ENCODE results near the gene KDM5A.
"Not testable (repeated sequence)": the region's sequence is repeated elsewhere in the genome, so short reads cannot be mapped to it uniquely, and the experiment has no call there.

The KDM5A gene

DNA sequence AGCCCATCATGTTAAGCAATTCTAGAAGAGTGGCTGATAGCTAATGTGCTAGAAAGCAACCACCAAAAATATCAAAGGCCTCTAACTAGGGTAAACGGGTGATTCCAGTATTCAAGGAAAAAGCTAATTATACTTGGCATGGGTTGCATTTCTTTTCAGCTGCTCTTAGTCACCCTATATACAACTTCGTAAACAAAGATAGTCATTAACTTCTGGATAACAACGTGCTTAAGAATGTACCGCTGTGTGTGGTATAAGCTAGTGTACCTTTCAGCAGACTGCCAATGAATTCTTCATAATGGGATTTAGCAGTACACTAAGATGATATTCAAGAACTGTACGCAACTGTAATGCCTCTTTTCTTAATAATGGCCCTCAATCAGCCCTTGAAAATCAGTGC, 84.3 kb downstream of the KDM5A start:
- no peaks in the 10 kb centered on the region for H3K27me3 ChIP-seq (ENCODE audit: control insufficient read depth, insufficient read depth, low read length)
- TF ChIP-seq, protein P1, sequence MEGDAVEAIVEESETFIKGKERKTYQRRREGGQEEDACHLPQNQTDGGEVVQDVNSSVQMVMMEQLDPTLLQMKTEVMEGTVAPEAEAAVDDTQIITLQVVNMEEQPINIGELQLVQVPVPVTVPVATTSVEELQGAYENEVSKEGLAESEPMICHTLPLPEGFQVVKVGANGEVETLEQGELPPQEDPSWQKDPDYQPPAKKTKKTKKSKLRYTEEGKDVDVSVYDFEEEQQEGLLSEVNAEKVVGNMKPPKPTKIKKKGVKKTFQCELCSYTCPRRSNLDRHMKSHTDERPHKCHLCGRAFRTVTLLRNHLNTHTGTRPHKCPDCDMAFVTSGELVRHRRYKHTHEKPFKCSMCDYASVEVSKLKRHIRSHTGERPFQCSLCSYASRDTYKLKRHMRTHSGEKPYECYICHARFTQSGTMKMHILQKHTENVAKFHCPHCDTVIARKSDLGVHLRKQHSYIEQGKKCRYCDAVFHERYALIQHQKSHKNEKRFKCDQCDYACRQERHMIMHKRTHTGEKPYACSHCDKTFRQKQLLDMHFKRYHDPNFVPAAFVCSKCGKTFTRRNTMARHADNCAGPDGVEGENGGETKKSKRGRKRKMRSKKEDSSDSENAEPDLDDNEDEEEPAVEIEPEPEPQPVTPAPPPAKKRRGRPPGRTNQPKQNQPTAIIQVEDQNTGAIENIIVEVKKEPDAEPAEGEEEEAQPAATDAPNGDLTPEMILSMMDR (IDR thresholded peaks at IDR 0.05), result no peak
- H3K36me3 ChIP-seq (ENCODE audit: control insufficient read depth, insufficient read depth, low read length), result no peaks in the 10 kb centered on the region
- H3K4me2 ChIP-seq (ENCODE audit: low read length), result no peak overlapping the region
- no peak overlapping the region for H3K27ac ChIP-seq
- H3K9me3 ChIP-seq (ENCODE audit: control insufficient read depth, low read length), result no peaks in the 10 kb centered on the region
- no peak overlapping the region for H3K9ac ChIP-seq
- peaks cover 28% of the 10 kb centered on the region for H3K79me2 ChIP-seq
- H3K4me3 ChIP-seq (ENCODE audit: low read depth, low read length), result no peak overlapping the region
- H3K4me1 ChIP-seq, result no peaks in the 10 kb centered on the region
- no peak overlapping the region for H2AFZ ChIP-seq

DNA sequence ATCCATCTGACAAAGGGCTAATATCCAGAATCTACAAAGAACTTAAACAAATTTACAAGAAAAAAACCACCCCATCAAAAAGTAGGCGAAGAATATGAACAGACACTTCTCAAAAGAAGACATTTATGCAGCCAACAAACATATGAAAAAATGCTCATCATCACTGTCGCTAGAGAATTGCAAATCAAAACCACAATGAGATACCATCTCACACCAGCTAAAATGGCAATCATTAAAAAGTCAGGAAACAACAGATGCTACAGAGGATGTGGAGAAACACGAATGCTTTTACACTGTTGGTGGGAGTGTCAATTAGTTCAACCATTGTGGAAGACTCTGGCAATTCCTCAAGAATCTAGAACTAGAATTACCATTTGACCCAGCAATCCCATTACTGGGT, 86.4 kb downstream of the KDM5A start:
- H2AFZ ChIP-seq; H3K27ac ChIP-seq; H3K9ac ChIP-seq; H3K4me2 ChIP-seq (ENCODE audit: low read length); H3K27me3 ChIP-seq (ENCODE audit: control insufficient read depth, insufficient read depth, low read length); H3K4me3 ChIP-seq (ENCODE audit: low read depth, low read length); H3K4me1 ChIP-seq; H3K9me3 ChIP-seq (ENCODE audit: control insufficient read depth, low read length); H3K36me3 ChIP-seq (ENCODE audit: control insufficient read depth, insufficient read depth, low read length): not testable (repeated sequence)
- H3K79me2 ChIP-seq, result peaks cover 35% of the 10 kb centered on the region

DNA sequence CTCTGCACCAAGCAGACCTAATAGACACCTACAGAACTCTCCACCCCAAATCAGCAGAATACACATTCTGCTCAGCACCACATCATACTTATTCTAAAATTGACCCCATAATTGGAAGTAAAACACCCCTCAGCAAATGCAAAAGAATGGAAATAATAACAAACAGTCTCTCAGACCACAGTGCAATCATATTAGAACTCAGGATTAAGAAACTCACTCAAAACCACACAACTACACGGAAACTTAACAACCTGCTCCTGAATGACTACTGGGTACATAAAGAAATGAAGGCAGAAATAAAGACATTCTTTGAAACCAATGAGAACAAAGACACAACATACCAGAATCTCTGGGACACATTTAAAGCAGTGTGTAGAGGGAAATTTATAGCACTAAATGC, 89.0 kb downstream of the KDM5A start:
- H3K4me2 ChIP-seq (ENCODE audit: low read length); H3K27me3 ChIP-seq (ENCODE audit: control insufficient read depth, insufficient read depth, low read length); H3K9ac ChIP-seq; H3K27ac ChIP-seq; H3K36me3 ChIP-seq (ENCODE audit: control insufficient read depth, insufficient read depth, low read length); H2AFZ ChIP-seq; H3K4me1 ChIP-seq; H3K4me3 ChIP-seq (ENCODE audit: low read depth, low read length); H3K9me3 ChIP-seq (ENCODE audit: control insufficient read depth, low read length): not testable (repeated sequence)
- peaks cover 35% of the 10 kb centered on the region for H3K79me2 ChIP-seq

DNA sequence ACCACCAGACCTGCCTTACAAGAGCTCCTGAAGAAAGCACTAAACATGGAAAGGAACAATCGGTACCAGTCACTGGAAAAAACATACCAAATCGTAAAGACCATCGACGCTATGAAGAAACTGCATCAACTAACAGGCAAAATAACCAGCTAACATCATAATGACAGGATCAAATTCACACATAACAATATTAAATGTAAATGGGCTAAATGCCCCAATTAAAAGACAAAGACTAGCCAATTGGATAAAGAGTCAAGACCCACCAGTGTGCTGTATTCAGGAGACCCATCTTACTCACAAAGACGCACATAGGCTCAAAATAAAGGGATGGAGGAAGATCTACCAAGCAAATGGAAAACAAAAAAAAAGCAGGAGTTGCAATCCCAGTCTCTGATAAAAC, 89.6 kb downstream of the KDM5A start:
- H3K4me1 ChIP-seq, result not testable (repeated sequence)

DNA sequence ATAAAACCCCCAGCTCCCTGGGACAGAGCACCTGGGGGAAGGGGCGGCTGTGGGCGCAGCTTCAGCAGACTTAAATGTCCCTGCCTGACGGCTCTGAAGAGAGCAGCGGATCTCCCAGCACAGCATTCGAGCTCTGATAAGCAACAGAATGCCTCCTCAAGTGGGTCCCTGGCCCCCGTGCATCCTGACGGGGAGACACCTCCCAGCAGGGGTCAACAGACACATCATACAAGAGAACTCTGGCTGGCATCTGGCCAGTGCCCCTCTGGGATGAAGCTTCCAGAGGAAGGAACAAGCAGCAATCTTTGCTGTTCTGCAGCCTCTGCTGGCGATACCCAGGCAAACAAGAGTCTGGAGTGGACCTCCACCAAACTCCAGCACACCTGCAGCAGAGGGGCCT, 91.1 kb downstream of the KDM5A start:
- H2AFZ ChIP-seq; H3K4me1 ChIP-seq; H3K27ac ChIP-seq; H3K36me3 ChIP-seq (ENCODE audit: control insufficient read depth, insufficient read depth, low read length); H3K27me3 ChIP-seq (ENCODE audit: control insufficient read depth, insufficient read depth, low read length); H3K9ac ChIP-seq; H3K4me3 ChIP-seq (ENCODE audit: low read depth, low read length); H3K9me3 ChIP-seq (ENCODE audit: control insufficient read depth, low read length); H3K4me2 ChIP-seq (ENCODE audit: low read length): not testable (repeated sequence)
- H3K79me2 ChIP-seq, result peaks cover 27% of the 10 kb centered on the region

More for the DNA sequence above, 89.6 kb downstream of the KDM5A start:
- not testable (repeated sequence) for H2AFZ ChIP-seq; H3K4me2 ChIP-seq (ENCODE audit: low read length); H3K9ac ChIP-seq; H3K9me3 ChIP-seq (ENCODE audit: control insufficient read depth, low read length); H3K27ac ChIP-seq; H3K27me3 ChIP-seq (ENCODE audit: control insufficient read depth, insufficient read depth, low read length); H3K36me3 ChIP-seq (ENCODE audit: control insufficient read depth, insufficient read depth, low read length); H3K4me3 ChIP-seq (ENCODE audit: low read depth, low read length)
- peaks cover 35% of the 10 kb centered on the region for H3K79me2 ChIP-seq

DNA sequence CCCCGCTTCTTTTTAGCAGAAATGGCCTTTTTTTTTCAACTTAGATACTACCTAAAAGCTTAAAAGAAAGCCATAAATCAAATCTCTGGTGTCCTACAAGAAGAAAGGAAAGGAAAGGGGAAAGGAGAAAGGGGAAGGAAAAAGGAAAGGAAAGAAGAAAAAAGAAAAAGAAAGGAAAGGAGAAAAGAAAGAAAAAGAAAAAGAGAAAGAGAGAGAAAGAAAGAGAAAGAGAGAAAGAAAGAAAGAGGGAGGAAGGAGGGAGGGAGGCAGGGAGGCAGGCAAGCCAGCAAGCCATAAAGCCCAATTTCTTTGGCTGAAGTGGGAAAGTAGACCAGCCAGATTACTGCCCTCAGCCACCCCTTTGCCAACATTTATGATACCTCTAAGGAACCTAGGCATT, 94.0 kb downstream of the KDM5A start:
- Histone ChIP-seq H3K4me1 (no peaks in the 10 kb centered on the region), H2AFZ (no peak overlapping the region), H3K4me3 (ENCODE audit: low read depth, low read length) (no peak overlapping the region), H3K36me3 (ENCODE audit: control insufficient read depth, insufficient read depth, low read length) (peaks cover 2% of the 10 kb centered on the region), H3K79me2 (peaks cover 6% of the 10 kb centered on the region), H3K4me2 (ENCODE audit: low read length) (no peak overlapping the region), H3K9ac (no peak overlapping the region), H3K9me3 (ENCODE audit: control insufficient read depth, low read length) (no peaks in the 10 kb centered on the region), H3K27ac (no peak overlapping the region), H3K27me3 (ENCODE audit: control insufficient read depth, insufficient read depth, low read length) (no peaks in the 10 kb centered on the region)
- TF ChIP-seq, protein P1 (IDR thresholded peaks at IDR 0.05), result no peak

DNA sequence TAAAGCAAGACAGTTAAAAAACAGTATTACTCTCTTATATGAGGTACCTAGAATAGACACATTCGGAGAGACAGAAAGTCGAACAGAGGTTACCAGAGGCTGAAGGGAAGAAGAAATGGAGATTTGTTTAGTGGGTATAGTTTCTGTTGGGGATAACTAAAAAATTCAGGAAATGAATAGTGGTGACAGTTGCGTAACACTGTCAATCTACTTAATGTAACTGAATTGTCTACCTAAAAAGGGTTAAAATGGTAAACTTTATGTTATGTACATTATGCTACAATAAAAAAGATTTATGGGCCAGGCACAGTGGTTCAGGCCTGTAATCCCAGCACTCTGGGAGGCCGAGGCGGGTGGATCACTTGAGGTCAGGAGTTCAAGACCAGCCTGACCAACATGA, 95.9 kb downstream of the KDM5A start:
- Histone ChIP-seq H3K9me3 (ENCODE audit: control insufficient read depth, low read length) (no peaks in the 10 kb centered on the region), H3K4me1 (no peaks in the 10 kb centered on the region), H3K4me2 (ENCODE audit: low read length) (no peak overlapping the region), H3K36me3 (ENCODE audit: control insufficient read depth, insufficient read depth, low read length) (peaks cover 2% of the 10 kb centered on the region), H2AFZ (no peak overlapping the region), H3K27ac (no peak overlapping the region), H3K4me3 (ENCODE audit: low read depth, low read length) (no peak overlapping the region), H3K9ac (no peak overlapping the region), H3K27me3 (ENCODE audit: control insufficient read depth, insufficient read depth, low read length) (no peaks in the 10 kb centered on the region), H3K79me2 (no peaks in the 10 kb centered on the region)
- TF ChIP-seq, protein P1 (IDR thresholded peaks at IDR 0.05), result no peak
